Urothelium cell line (cell line): ENCODE results near the gene LPAR2.
"Not testable (repeated sequence)": the region's sequence is repeated elsewhere in the genome, so short reads cannot be mapped to it uniquely, and the experiment has no call there.

Experiments
- DNase-seq: peaks from one replicate; pipeline ENCODE4 v3.0.0; 2011; ENCODE audit warnings: low spot score, mixed read lengths
- FAIRE-seq: peaks from 2 replicates; lab custom pipeline; 2011; peaks lifted over from hg19 to GRCh38; lab: Jason Lieb, UNC

Gene LPAR2

DNA sequence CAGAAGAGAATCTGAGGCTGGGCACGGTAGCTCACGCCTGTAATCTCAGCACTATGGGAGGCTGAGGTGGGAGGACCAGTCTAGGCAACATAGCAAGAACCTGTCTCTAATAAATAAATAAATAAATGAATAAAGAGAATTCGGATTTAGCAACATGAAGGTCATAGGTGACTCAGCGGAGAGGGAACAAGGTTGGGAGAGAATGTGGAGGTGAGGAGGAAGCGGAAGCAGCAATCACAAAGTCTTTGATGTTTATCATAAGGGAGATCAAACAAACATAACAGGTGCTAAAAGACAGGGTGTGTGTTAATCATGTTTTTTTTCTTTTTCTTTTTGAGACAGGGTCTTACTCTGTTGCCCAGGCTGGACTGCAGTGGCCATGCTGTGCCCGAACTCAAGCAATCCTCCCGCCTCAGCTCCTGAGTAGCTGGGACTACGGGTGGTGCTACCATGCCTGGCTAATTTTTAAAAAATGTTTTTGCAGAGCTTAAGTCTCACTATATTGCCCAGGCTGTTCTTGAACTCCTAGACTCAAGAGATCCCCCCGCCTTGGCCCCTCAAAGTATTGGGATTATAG is 25.8 kb downstream of the LPAR2 start:
- FAIRE-seq (no peak), DNase-seq (no peak)

DNA sequence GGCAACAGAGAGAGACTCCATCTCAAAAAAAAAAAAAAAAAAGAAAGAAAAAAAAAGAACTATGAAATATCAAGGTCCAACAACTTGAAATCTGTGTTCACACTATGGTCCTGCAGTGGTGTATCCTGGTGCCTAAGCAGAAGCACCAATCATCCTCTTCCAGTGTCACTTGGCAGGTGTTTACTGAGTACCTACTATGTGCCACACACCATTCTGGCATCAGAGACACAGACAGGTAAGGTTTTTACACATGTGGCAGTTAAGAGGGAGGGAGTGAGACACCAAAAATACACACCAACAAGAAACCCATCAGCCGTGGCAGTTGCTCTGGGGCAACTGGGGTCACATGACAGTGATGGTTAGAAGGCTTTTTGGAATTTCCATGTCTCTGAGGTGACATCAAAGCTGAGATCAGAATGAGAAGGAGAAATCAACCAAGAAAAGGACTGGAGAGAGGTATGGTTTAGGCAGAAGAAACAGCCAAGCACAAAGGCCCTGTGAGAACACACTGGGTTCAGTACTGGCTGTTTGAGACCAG is 27.2 kb downstream of the LPAR2 start:
- DNase-seq: no peak
- FAIRE-seq: no peak

GRCh38 chr19:19598728-19599451 is 29.1 kb downstream of the LPAR2 start:
- DNase-seq, FAIRE-seq: not testable (repeated sequence)

GRCh38 chr19:19597809-19598306 is 30.2 kb downstream of the LPAR2 start:
- DNase-seq: no peak
- FAIRE-seq: no peak

DNA sequence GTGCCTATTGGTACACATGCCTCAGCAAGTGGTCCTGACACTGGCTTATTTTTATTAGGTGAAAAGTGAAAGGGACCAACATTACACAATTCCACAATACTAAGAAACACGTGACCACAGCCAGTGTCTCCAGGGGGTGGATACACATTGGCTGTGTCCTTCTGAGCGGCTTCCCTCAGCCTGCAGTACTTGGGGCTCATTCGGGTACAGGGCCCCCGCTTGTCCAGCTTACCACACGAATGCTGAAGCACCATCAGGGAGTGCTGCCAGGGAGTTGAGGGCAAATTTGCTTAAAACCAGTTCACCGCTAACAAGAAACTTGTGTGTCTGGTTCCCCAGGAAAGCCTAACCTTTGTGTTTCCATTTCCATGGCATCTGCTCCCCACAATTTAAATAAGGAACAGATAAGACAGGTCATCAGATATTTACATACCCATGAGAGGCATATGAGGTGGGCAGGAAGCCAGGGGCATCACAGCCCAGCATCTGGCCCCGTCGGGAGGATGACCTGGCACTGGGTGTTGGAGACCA is 32.8 kb downstream of the LPAR2 start:
- no peak for FAIRE-seq

DNA sequence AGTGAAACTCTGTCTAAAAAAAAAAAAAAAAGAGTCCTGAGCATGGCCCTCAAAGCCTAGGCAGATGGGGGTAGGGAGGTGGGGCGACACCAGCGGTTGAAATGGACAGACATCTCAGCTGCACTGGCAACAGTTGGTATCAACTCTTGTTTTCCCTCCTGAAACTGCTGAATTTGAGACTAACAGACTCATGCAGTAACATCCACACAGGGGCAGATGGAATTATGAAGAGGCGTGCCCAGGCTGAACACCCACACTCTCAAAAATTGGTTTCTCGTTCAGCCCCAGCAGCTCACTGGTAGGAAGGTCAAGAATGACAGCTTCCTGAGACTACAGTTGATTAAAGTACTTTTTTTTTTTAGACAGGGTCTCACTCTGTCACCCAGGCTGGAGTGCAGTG is 33.6 kb downstream of the LPAR2 start:
- no peak for FAIRE-seq
- no peak for DNase-seq

More for the DNA sequence above, 32.8 kb downstream of the LPAR2 start:
- DNase-seq: no peak

GRCh38 chr19:19592690-19593089 is 35.3 kb downstream of the LPAR2 start:
- DNase-seq (no peak), FAIRE-seq (no peak)

GRCh38 chr19:19591133-19591825 is 36.7 kb downstream of the LPAR2 start:
- DNase-seq (no peak), FAIRE-seq (no peak)

GRCh38 chr19:19588546-19588945 is 39.5 kb downstream of the LPAR2 start:
- DNase-seq (no peak), FAIRE-seq (no peak)

DNA sequence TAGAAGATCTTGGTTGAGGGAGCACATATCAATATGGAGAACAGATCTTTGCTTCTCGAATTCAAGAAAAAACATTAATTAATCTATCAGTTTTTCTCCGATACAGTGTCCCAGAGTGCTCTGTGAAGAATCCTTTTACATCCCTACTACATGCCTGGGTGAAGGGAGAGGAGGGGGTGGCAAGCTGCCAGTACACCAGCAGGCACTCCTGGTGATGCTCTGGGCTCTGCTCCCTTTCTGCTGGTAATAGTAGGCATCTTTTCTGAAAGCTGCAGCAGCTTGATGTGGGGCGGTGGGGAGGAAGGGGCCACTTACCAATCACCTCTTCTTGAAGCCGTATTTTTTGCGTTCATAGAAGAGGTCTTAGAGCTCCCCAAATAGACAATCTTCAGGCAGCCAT is 40.2 kb downstream of the LPAR2 start:
- FAIRE-seq (no peak), DNase-seq (no peak)

DNA sequence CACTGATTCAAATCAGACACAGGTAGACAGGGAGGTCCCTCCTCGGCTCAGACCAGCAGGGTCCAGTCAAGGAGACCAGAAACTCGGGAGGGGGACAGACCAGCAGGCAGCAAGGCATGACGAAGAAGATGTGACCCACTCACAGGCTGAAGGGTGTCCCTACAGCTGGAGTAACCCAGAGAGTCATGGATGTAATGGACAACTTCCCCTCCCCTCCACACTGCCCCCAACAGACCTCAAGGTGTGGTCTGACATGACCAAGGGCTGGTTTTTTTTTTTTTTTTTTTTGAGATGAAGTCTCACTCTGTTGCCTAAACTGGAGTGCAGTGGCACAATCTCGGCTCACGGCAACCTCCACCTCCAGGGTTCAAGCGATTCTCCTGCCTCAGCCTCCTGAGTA is 43.7 kb downstream of the LPAR2 start:
- DNase-seq (no peak), FAIRE-seq (no peak)

DNA sequence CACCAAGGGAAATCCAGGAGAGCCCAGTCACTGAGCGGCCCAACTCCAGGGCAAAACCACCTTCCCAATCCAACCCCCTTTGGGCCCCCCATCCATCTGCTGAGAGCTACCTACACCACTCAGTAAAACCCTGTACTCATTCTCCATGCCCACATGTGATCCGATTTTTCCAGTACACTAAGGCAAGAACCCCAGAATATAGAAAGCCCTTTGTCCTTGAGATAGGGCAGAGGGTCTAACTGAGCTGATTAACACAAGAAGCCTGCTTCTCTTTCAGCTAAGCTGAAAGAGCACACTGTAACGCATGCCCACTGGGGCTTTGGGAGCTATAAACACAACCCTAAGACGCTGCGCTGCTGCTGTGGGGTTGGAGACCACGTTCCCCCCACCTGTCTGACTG is 45.5 kb downstream of the LPAR2 start:
- DNase-seq: no peak
- FAIRE-seq: no peak

GRCh38 chr19:19581391-19581790 is 46.6 kb downstream of the LPAR2 start:
- DNase-seq (no peak), FAIRE-seq (no peak)

DNA sequence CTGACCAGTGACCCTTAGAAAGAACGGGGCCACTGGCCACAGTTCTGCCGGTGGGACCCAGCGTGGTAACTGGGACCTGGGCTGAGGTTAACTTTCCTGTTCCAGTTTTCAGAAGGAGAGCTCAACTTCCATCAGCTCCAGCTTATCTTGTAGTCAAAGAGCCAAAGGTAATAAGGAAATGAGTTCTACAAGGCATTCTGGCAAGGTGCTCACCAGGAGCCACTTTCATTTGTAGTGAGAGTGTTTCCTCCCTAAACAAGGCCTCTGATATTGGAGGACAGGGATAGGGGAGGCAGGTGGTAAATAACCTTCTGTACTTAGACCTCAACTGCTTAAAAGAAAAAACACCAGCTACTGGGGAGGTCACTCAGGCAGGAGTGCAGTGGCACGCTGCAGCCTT is 47.6 kb downstream of the LPAR2 start:
- FAIRE-seq (no peak), DNase-seq (no peak)

GRCh38 chr19:19579533-19580361 is 48.3 kb downstream of the LPAR2 start:
- FAIRE-seq: no peak
- DNase-seq: no peak

DNA sequence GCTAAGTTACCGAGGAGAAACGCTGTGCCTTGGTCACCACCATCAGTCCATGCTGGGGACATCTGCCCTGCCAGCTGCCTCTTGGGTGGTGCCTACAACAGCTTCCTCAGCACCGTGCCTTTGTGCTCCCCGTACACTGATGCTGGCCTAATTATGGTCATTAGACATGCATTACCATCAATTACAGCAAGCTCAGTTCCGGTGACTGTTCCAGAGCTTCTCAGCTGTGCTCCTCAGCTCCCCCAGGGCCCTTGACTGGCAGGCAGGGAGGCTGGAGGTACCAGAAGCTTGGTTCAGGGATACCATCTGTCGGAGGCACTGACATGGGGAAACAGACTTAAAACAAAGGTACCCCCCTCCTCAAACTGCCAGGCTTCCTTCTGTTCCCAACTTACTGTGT is 49.8 kb downstream of the LPAR2 start:
- FAIRE-seq: no peak
- DNase-seq: no peak

DNA sequence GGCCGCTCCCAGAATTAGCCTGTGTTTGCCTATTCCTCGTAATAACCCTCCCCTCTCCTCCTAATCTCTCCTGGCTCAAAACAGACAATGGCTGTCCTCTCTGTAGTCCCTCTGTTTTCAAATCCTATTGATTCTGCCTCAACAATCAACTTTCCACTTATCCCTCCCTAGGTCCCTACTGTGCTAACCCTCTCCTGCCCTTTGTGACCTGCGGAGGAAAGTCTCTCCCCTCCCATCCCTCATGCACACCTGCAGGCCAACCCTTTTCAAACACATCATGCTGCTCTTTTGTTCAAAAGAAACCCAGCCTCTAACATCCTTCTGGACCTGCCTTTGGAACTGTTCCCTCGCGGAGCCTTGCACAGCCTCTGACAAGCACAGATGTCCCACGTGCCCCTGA is 52.6 kb downstream of the LPAR2 start:
- FAIRE-seq (no peak), DNase-seq (no peak)
